ENCODE data around the gene SCAF11. TPM values are rescaled to one million over a fixed set of nuclear protein-coding genes. Genes with fewer than 3 reads are reported as not detected.

The SCAF11 gene
- polyA plus RNA-seq, 1 donor (not counting 4 experiments of a cell fraction or from before 2014, with no cell fraction given), result 54.5 TPM

DNA sequence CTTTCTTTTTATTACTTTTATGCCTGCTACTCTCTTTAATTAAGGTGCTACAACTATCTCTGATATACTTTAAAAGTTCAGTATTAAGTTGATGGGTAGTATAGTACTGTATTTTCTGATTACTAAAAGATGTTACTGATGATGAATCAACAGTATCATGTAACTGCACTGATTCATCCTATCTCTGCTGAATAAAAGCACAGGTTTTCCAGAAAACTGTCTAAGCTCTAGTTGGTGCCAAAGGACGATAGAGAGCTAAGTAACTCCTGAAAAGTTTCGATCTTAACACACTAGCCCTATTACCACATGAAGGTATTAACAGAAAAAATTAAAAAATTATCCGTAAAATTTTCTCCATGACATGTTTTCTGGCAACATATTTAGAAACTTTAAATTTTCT, 2.1 kb downstream of the SCAF11 start:
- DNase-seq (ENCODE audit: low read depth, low spot score) (no peak), FAIRE-seq (no peak)
- no peaks in the 10 kb centered on the region for H3K27me3 ChIP-seq (ENCODE audit: control insufficient read depth, extremely low read depth, insufficient read depth, low read length)
- peaks cover 0 to 15% of the 10 kb centered on the region in 2 experiments for H3K36me3 ChIP-seq (ENCODE audit: control insufficient read depth in 2 of 2, extremely low read depth in 1 of 2, insufficient read depth in 2 of 2, low read length in 2 of 2)
- no peak for TF ChIP-seq EZH2 (IDR thresholded peaks at IDR 0.05; ENCODE audit: low read length)
- TF ChIP-seq, protein P1, sequence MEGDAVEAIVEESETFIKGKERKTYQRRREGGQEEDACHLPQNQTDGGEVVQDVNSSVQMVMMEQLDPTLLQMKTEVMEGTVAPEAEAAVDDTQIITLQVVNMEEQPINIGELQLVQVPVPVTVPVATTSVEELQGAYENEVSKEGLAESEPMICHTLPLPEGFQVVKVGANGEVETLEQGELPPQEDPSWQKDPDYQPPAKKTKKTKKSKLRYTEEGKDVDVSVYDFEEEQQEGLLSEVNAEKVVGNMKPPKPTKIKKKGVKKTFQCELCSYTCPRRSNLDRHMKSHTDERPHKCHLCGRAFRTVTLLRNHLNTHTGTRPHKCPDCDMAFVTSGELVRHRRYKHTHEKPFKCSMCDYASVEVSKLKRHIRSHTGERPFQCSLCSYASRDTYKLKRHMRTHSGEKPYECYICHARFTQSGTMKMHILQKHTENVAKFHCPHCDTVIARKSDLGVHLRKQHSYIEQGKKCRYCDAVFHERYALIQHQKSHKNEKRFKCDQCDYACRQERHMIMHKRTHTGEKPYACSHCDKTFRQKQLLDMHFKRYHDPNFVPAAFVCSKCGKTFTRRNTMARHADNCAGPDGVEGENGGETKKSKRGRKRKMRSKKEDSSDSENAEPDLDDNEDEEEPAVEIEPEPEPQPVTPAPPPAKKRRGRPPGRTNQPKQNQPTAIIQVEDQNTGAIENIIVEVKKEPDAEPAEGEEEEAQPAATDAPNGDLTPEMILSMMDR (optimal IDR thresholded peaks at IDR 0.05 in 1 of 3, IDR thresholded peaks at IDR 0.05 in 1 of 3, conservative IDR thresholded peaks at IDR 0.05 in 1 of 3; ENCODE audit: extremely low read depth in 1 of 3, insufficient read depth in 2 of 3, low read length in 3 of 3), result no peak
- peak overlapping the region; percentile 99 for H3K9ac ChIP-seq (ENCODE audit: control insufficient read depth, extremely low read depth, insufficient read depth, low read length)
- peaks cover 71% of the 10 kb centered on the region for H3K79me2 ChIP-seq (ENCODE audit: control insufficient read depth, insufficient read depth, low read length)
- peak overlapping the region; percentile 98 for H3K27ac ChIP-seq (ENCODE audit: control insufficient read depth, insufficient read depth, low read length)
- H3K4me1 ChIP-seq (ENCODE audit: control insufficient read depth, extremely low read depth, insufficient read depth, low read length), result peaks cover 22% of the 10 kb centered on the region
- H2AFZ ChIP-seq (ENCODE audit: control insufficient read depth, low read length), result no peak overlapping the region
- H4K20me1 ChIP-seq (ENCODE audit: control insufficient read depth, extremely low read depth, insufficient read depth, low read length), result peaks cover 2% of the 10 kb centered on the region
- H3K4me3 ChIP-seq (ENCODE audit: control insufficient read depth in 2 of 3, extremely low read depth in 1 of 3, insufficient read depth in 2 of 3, low read depth in 1 of 3, low read length in 3 of 3), result peak overlapping the region; percentile 90 to 97 (median 93)
- H3K9me3 ChIP-seq (ENCODE audit: control insufficient read depth, low read depth, low read length), result no peaks in the 10 kb centered on the region
- H3K4me2 ChIP-seq (ENCODE audit: control insufficient read depth, extremely low read depth, insufficient read depth, low read depth, low read length), result peak overlapping the region; percentile 80
- no peaks in the 10 kb centered on the region for H3K9me1 ChIP-seq (ENCODE audit: control insufficient read depth, extremely low read depth, insufficient read depth, low read length)
- dilution Hi-C loops (cut with MboI; ENCODE audit: extremely low pct_ligation_motif_present, low sequenced_read_pairs), result no loop called here

DNA sequence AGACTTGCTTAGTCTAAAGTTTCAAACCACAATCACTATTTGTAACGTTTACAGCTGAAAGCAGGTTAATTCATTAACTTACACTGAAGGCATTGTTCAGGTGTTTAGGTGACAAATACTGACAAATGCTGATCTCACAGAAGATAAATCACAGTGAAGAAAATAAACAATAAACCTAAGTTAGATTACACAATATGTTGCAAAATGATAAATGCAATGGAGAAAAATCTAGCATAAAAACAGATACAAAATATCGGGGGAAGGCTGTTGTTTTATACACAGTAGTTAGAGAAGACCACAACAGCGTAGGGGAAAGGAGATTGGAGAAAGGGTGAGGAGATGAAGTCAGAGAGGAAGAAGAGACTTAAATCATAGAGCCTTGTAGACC, 3.0 kb downstream of the SCAF11 start:
- DNase-seq (ENCODE audit: low read depth, low spot score) (no peak), FAIRE-seq (no peak)
- Histone ChIP-seq H3K27me3 (ENCODE audit: control insufficient read depth, extremely low read depth, insufficient read depth, low read length) (no peaks in the 10 kb centered on the region), H3K4me1 (ENCODE audit: control insufficient read depth, extremely low read depth, insufficient read depth, low read length) (peaks cover 22% of the 10 kb centered on the region), H2AFZ (ENCODE audit: control insufficient read depth, low read length) (no peak overlapping the region), H3K4me2 (ENCODE audit: control insufficient read depth, extremely low read depth, insufficient read depth, low read depth, low read length) (peak overlapping the region; percentile 80), H3K4me3 (ENCODE audit: control insufficient read depth in 2 of 3, extremely low read depth in 1 of 3, insufficient read depth in 2 of 3, low read depth in 1 of 3, low read length in 3 of 3) (no peak overlapping the region), H3K36me3 (ENCODE audit: control insufficient read depth in 2 of 2, extremely low read depth in 1 of 2, insufficient read depth in 2 of 2, low read length in 2 of 2) (peaks cover 1 to 15% of the 10 kb centered on the region in 2 experiments), H3K9me3 (ENCODE audit: control insufficient read depth, low read depth, low read length) (no peaks in the 10 kb centered on the region), H3K27ac (ENCODE audit: control insufficient read depth, insufficient read depth, low read length) (peak overlapping the region; percentile 98), H3K9ac (ENCODE audit: control insufficient read depth, extremely low read depth, insufficient read depth, low read length) (no peak overlapping the region), H4K20me1 (ENCODE audit: control insufficient read depth, extremely low read depth, insufficient read depth, low read length) (peaks cover 2% of the 10 kb centered on the region), H3K79me2 (ENCODE audit: control insufficient read depth, insufficient read depth, low read length) (peaks cover 80% of the 10 kb centered on the region), H3K9me1 (ENCODE audit: control insufficient read depth, extremely low read depth, insufficient read depth, low read length) (no peaks in the 10 kb centered on the region)
- TF ChIP-seq EZH2 (IDR thresholded peaks at IDR 0.05; ENCODE audit: low read length), result no peak
- dilution Hi-C loops (cut with MboI; ENCODE audit: extremely low pct_ligation_motif_present, low sequenced_read_pairs), result no loop called here

Measured in keratinocyte (primary cell).